Left lung (tissue), 10 donors: ENCODE results near the gene RAD9A. TPM values are rescaled to one million over a fixed set of nuclear protein-coding genes. Genes with fewer than 3 reads are reported as not detected.

Experiments
- ATAC-seq: fragments of 200-7000 bp; cut with Tn5 transposase; one replicate; pipeline ENCODE4 v1.9.1; 2020; ENCODE audit warnings: moderate library complexity
- DNase-seq, 4 donors: peaks; one replicate each; pipeline ENCODE4 v3.0.0-alpha.2; 2013 to 2020
- H3K27ac ChIP-seq, 2 donors: fragments of 200-600 bp; sonication (generic) in 1 of 2; one replicate each; pipeline versions ENCODE4 v1.5.0 to v1.8.0; 2020 to 2021
- H3K27me3 ChIP-seq, 2 donors: fragments of 200-600 bp; sonication (generic) in 1 of 2; one replicate each; pipeline versions ENCODE4 v1.5.0 to v1.8.0; 2020 to 2021
- H3K36me3 ChIP-seq, 2 donors: fragments of 200-600 bp; sonication (generic) in 1 of 2; one replicate each; pipeline versions ENCODE4 v1.5.0 to v1.8.0; 2020 to 2021
- H3K4me1 ChIP-seq, 2 donors: fragments of 200-600 bp; one replicate each; pipeline ENCODE4 v1.8.0; 2021
- H3K4me3 ChIP-seq, 2 donors: fragments of 200-600 bp; sonication (generic) in 1 of 2; one replicate each; pipeline versions ENCODE4 v1.5.0 to v1.8.0; 2020 to 2021; ENCODE audit warnings: mild to moderate bottlenecking in 1 of 2
- H3K9me3 ChIP-seq, 2 donors: fragments of 200-600 bp; sonication (generic) in 1 of 2; one replicate each; pipeline versions ENCODE4 v1.5.0 to v1.8.0; 2020 to 2021
- CTCF ChIP-seq, 2 donors: fragments of 200-600 bp; sonication (generic) in 1 of 2; IDR thresholded peaks; one replicate each; pipeline versions ENCODE4 v1.5.0 to v1.8.0; 2021; ENCODE audit warnings: antibody characterized with exemption in 2 of 2
- intact Hi-C, 2 donors: fragments of 100-400 bp; cut with DNase I; formaldehyde crosslinking; loops; one replicate each; pipeline versions ENCODE4 v1.11.2 to v1.14.2; 2022
- polyA plus RNA-seq, 6 donors: library from polyadenylated mRNA; unstranded; fragments of 120-200 nt; gene quantifications; one replicate each; pipeline ENCODE4 v1.2.1, GENCODE V29; 2013; ENCODE audit not compliant: insufficient read length in 6 of 6
- total RNA-seq, 2 donors: library from RNA; stranded (reverse); fragmentation: NEBNext Ultra II Directional; extraction: Animal tissue kit (Norgen Biotek cat#: 25700); gene quantifications; one replicate each; pipeline ENCODE4 v1.2.1, GENCODE V29; 2021
- donor health status: DM: no; HTN: yes; CAD: no.
- donor health status: DM: no; HTN: no; CAD: no.

Gene RAD9A
- total and polyA plus RNA-seq, 8 donors = 18.4 to 31.3 (median 23.7) TPM

GRCh38 chr11:67433536-67434394 lies 42.0 kb downstream of the RAD9A start:
- no peak overlapping the region for H3K4me3 ChIP-seq
- peaks cover 7 to 42% of the 10 kb centered on the region in 2 donors for H3K4me1 ChIP-seq
- no peak for TF ChIP-seq CTCF (IDR thresholded peaks at IDR 0.05)
- intact Hi-C loops = no loop called here
- H3K27me3 ChIP-seq = no peaks in the 10 kb centered on the region
- no peaks in the 10 kb centered on the region for H3K9me3 ChIP-seq
- no peak for DNase-seq
- peaks cover 0 to 88% of the 10 kb centered on the region in 2 donors for H3K36me3 ChIP-seq
- no peak for ATAC-seq
- H3K27ac ChIP-seq = no peak overlapping the region

- H3K36me3 ChIP-seq = peaks cover 0 to 94% of the 10 kb centered on the region in 2 donors
These were observed 42.7 kb downstream of the RAD9A start for GRCh38 chr11:67434395-67434881.

GRCh38 chr11:67435031-67435726 lies 43.4 kb downstream of the RAD9A start:
- intact Hi-C loops = no loop called here
- Histone ChIP-seq H3K27ac (no peak overlapping the region), H3K27me3 (no peaks in the 10 kb centered on the region), H3K4me1 (peaks cover 0 to 44% of the 10 kb centered on the region in 2 donors), H3K36me3 (peaks cover 0 to 95% of the 10 kb centered on the region in 2 donors), H3K4me3 (peak overlapping the region in 1 of 2 donors; percentile 34), H3K9me3 (no peaks in the 10 kb centered on the region)
- ATAC-seq (no peak), DNase-seq (peak in 1 of 4 donors; percentile 80)
- TF ChIP-seq CTCF (IDR thresholded peaks at IDR 0.05) = no peak

More at GRCh38 chr11:67434395-67434881, 42.7 kb downstream of the RAD9A start:
- DNase-seq (peak in 1 of 4 donors; percentile 76), ATAC-seq (no peak)
- Histone ChIP-seq H3K9me3 (no peaks in the 10 kb centered on the region), H3K27me3 (no peaks in the 10 kb centered on the region), H3K4me1 (peaks cover 1 to 42% of the 10 kb centered on the region in 2 donors), H3K4me3 (no peak overlapping the region), H3K27ac (no peak overlapping the region)
- intact Hi-C loops = no loop called here
- TF ChIP-seq CTCF (IDR thresholded peaks at IDR 0.05) = no peak

GRCh38 chr11:67435727-67436458 lies 44.1 kb downstream of the RAD9A start:
- H3K4me3 ChIP-seq = peak overlapping the region in 1 of 2 donors; percentile 34

More at GRCh38 chr11:67435727-67436458, 44.1 kb downstream of the RAD9A start:
- ATAC-seq = no peak
- Histone ChIP-seq H3K27ac (no peak overlapping the region), H3K36me3 (peaks cover 0 to 95% of the 10 kb centered on the region in 2 donors), H3K9me3 (no peaks in the 10 kb centered on the region), H3K4me1 (peaks cover 0 to 51% of the 10 kb centered on the region in 2 donors), H3K27me3 (no peaks in the 10 kb centered on the region)
- DNase-seq = peak in 1 of 4 donors; percentile 75
- intact Hi-C loops = no loop called here
- no peak for TF ChIP-seq CTCF (IDR thresholded peaks at IDR 0.05)
